ENCODE results near the gene THOC6. TPM values are rescaled to one million over a fixed set of nuclear protein-coding genes. Genes with fewer than 3 reads are reported as not detected.

THOC6 gene
- total RNA-seq, 2 experiments from 2014 or later = 42.4 TPM

GRCh38 chr16:3020604-3021448 is 3.0 kb upstream of the THOC6 start:
- H3K27me3 Mint-ChIP-seq = peaks cover 11% of the 10 kb centered on the region
- H3K27ac Mint-ChIP-seq = peak overlapping the region; percentile 83
- DNase-seq = peak; percentile 48
- peaks cover 13% of the 10 kb centered on the region for H3K36me3 Mint-ChIP-seq (ENCODE audit: low read depth)
- H3K4me3 Mint-ChIP-seq = peak overlapping the region; percentile 83
- POLR2A ChIA-PET = interaction anchor here (0.8 to 4.7 kb wide), 16 partner anchors 8 to 130 kb away, joined by 3 to 52 read pairs (median 5); partner anchors contain the start of genes IL32, PAQR4, PKMYT1 and ZNF213
- CTCF ChIA-PET = interaction anchor here (0.6 to 9.9 kb wide), 8 partner anchors 11 to 147 kb away, joined by 3 to 97 read pairs (median 9); no protein-coding TSS in a partner anchor
- peaks cover 48% of the 10 kb centered on the region for H3K4me1 Mint-ChIP-seq
- no peaks in the 10 kb centered on the region for H3K9me3 Mint-ChIP-seq

GRCh38 chr16:3021449-3022207 is 2.2 kb upstream of the THOC6 start:
- ChIA-PET CTCF (interaction anchor here (1.0 to 9.9 kb wide), 6 partner anchors 10 to 107 kb away, joined by 3 to 97 read pairs (median 12); no protein-coding TSS in a partner anchor), POLR2A (interaction anchor here (0.7 to 4.7 kb wide), 14 partner anchors 7 to 116 kb away, joined by 3 to 52 read pairs (median 4); partner anchors contain the start of genes FLYWCH1, PAQR4, PKMYT1 and ZNF213)
- Mint-ChIP-seq H3K4me1 (peaks cover 51% of the 10 kb centered on the region), H3K9me3 (no peaks in the 10 kb centered on the region), H3K36me3 (ENCODE audit: low read depth) (peaks cover 21% of the 10 kb centered on the region), H3K27me3 (peaks cover 9% of the 10 kb centered on the region), H3K27ac (peak overlapping the region; percentile 83), H3K4me3 (peak overlapping the region; percentile 73)
- peak; percentile 79 for DNase-seq

- H3K27me3 Mint-ChIP-seq = peaks cover 5% of the 10 kb centered on the region
- peaks cover 27% of the 10 kb centered on the region for H3K36me3 Mint-ChIP-seq (ENCODE audit: low read depth)
- peak; percentile 86 for DNase-seq
- H3K9me3 Mint-ChIP-seq = no peaks in the 10 kb centered on the region
- peak overlapping the region; percentile 83 for H3K27ac Mint-ChIP-seq
- ChIA-PET POLR2A (interaction anchor here (0.7 to 4.7 kb wide), 12 partner anchors 9 to 149 kb away, joined by 3 to 52 read pairs (median 4); partner anchors contain the start of genes FLYWCH1, PAQR4 and PKMYT1), CTCF (interaction anchor here (1.8 to 9.9 kb wide), 5 partner anchors 9 to 107 kb away, joined by 5 to 97 read pairs (median 18); no protein-coding TSS in a partner anchor)
- peak overlapping the region; percentile 73 for H3K4me3 Mint-ChIP-seq
- peaks cover 51% of the 10 kb centered on the region for H3K4me1 Mint-ChIP-seq
Measured at GRCh38 chr16:3022208-3022683, 1.6 kb upstream of the THOC6 start.

GRCh38 chr16:3022684-3023414 is 986 bp upstream of the THOC6 start:
- peak; percentile 37 for DNase-seq
- H3K4me3 Mint-ChIP-seq = peak overlapping the region; percentile 73
- peaks cover 54% of the 10 kb centered on the region for H3K4me1 Mint-ChIP-seq
- H3K9me3 Mint-ChIP-seq = no peaks in the 10 kb centered on the region
- H3K27me3 Mint-ChIP-seq = peaks cover 5% of the 10 kb centered on the region
- ChIA-PET CTCF (interaction anchor here (1.2 to 9.9 kb wide), 6 partner anchors 9 to 106 kb away, joined by 3 to 97 read pairs (median 12); no protein-coding TSS in a partner anchor), POLR2A (interaction anchor here (1.0 to 4.7 kb wide), 18 partner anchors 9 to 378 kb away, joined by 3 to 52 read pairs (median 4); partner anchors contain the start of genes FLYWCH1, IL32, PAQR4 and PKMYT1)
- H3K36me3 Mint-ChIP-seq (ENCODE audit: low read depth) = peaks cover 27% of the 10 kb centered on the region
- peak overlapping the region; percentile 83 for H3K27ac Mint-ChIP-seq

GRCh38 chr16:3023415-3023668 is 493 bp upstream of the THOC6 start:
- H3K27ac Mint-ChIP-seq = peak overlapping the region; percentile 83
- DNase-seq = no peak
- H3K4me1 Mint-ChIP-seq = peaks cover 54% of the 10 kb centered on the region
- ChIA-PET POLR2A (interaction anchor here (1.0 to 4.7 kb wide), 16 partner anchors 9 to 378 kb away, joined by 3 to 52 read pairs (median 4); partner anchors contain the start of genes IL32, PKMYT1, ZNF174 and ZNF213), CTCF (interaction anchor here (1.2 to 9.9 kb wide), 7 partner anchors 8 to 106 kb away, joined by 3 to 97 read pairs (median 7); no protein-coding TSS in a partner anchor)
- H3K27me3 Mint-ChIP-seq = peaks cover 6% of the 10 kb centered on the region
- peaks cover 27% of the 10 kb centered on the region for H3K36me3 Mint-ChIP-seq (ENCODE audit: low read depth)
- H3K4me3 Mint-ChIP-seq = peak overlapping the region; percentile 73
- H3K9me3 Mint-ChIP-seq = no peaks in the 10 kb centered on the region

GRCh38 chr16:3025032-3026002 is 1.5 kb downstream of the THOC6 start:
- ChIA-PET POLR2A (interaction anchor here (0.9 to 1.7 kb wide), 4 partner anchors 9 to 100 kb away, joined by 3 to 7 read pairs (median 4); partner anchors contain the start of gene PKMYT1), CTCF (interaction anchor here (0.7 to 9.9 kb wide), 7 partner anchors 8 to 250 kb away, joined by 3 to 72 read pairs (median 3); no protein-coding TSS in a partner anchor)
- no peaks in the 10 kb centered on the region for H3K9me3 Mint-ChIP-seq
- H3K4me1 Mint-ChIP-seq = peaks cover 66% of the 10 kb centered on the region
- no peak for DNase-seq
- H3K4me3 Mint-ChIP-seq = peak overlapping the region; percentile 17
- H3K27me3 Mint-ChIP-seq = peaks cover 14% of the 10 kb centered on the region
- no peak overlapping the region for H3K27ac Mint-ChIP-seq
- H3K36me3 Mint-ChIP-seq (ENCODE audit: low read depth) = peaks cover 27% of the 10 kb centered on the region

- DNase-seq = no peak
- no peak overlapping the region for H3K4me3 Mint-ChIP-seq
- no peaks in the 10 kb centered on the region for H3K9me3 Mint-ChIP-seq
- H3K4me1 Mint-ChIP-seq = peaks cover 63% of the 10 kb centered on the region
- no peak overlapping the region for H3K27ac Mint-ChIP-seq
- CTCF ChIA-PET = interaction anchor here (1.0 to 10.4 kb wide), 3 partner anchors 22 to 109 kb away, joined by 3 to 209 read pairs (median 72); partner anchors contain the start of gene ZNF213
- peaks cover 14% of the 10 kb centered on the region for H3K27me3 Mint-ChIP-seq
- POLR2A ChIA-PET = interaction anchor here (4.5 kb wide), 1 partner anchor 21 kb away, joined by 20 read pairs; no protein-coding TSS in a partner anchor
- peaks cover 27% of the 10 kb centered on the region for H3K36me3 Mint-ChIP-seq (ENCODE audit: low read depth)
Measured at GRCh38 chr16:3026003-3026378, 2.2 kb downstream of the THOC6 start.

GRCh38 chr16:3026609-3027488 is 3.0 kb downstream of the THOC6 start:
- Mint-ChIP-seq H3K27ac (no peak overlapping the region), H3K9me3 (no peaks in the 10 kb centered on the region), H3K4me1 (peaks cover 58% of the 10 kb centered on the region), H3K4me3 (no peak overlapping the region), H3K27me3 (peaks cover 18% of the 10 kb centered on the region), H3K36me3 (ENCODE audit: low read depth) (peaks cover 22% of the 10 kb centered on the region)
- ChIA-PET CTCF (interaction anchor here (0.7 to 10.4 kb wide), 15 partner anchors 11 to 144 kb away, joined by 3 to 209 read pairs (median 6); partner anchors contain the start of genes BICDL2 and ZNF213), POLR2A (interaction anchor here (1.1 to 9.3 kb wide), 9 partner anchors 17 to 123 kb away, joined by 4 to 72 read pairs (median 5); partner anchors contain the start of genes MMP25 and PAQR4)
- no peak for DNase-seq

- DNase-seq = no peak
- H3K4me1 Mint-ChIP-seq = peaks cover 54% of the 10 kb centered on the region
- peaks cover 20% of the 10 kb centered on the region for H3K36me3 Mint-ChIP-seq (ENCODE audit: low read depth)
- no peak overlapping the region for H3K27ac Mint-ChIP-seq
- H3K4me3 Mint-ChIP-seq = no peak overlapping the region
- CTCF ChIA-PET = interaction anchor here (0.7 to 10.4 kb wide), 20 partner anchors 6 to 143 kb away, joined by 3 to 209 read pairs (median 6); partner anchors contain the start of genes BICDL2, CLDN6, HCFC1R1 and THOC6
- peaks cover 24% of the 10 kb centered on the region for H3K27me3 Mint-ChIP-seq
- POLR2A ChIA-PET = interaction anchor here (1.1 to 9.3 kb wide), 14 partner anchors 16 to 131 kb away, joined by 3 to 72 read pairs (median 7); partner anchors contain the start of genes IL32, MMP25 and PAQR4
- H3K9me3 Mint-ChIP-seq = no peaks in the 10 kb centered on the region
Measured at GRCh38 chr16:3027489-3027795, 3.6 kb downstream of the THOC6 start.

Data from activated CD4-positive, alpha-beta memory T cell treated with anti-CD3 and anti-CD28 coated beads, Interleukin-2, amount 10 ng/mL, durations not matched to agents 7 days and 5 days (primary cell).